Ishikawa (cell line): Measurements from ENCODE around the gene ECSCR.

Source experiments
- CEBPB ChIP-seq: IDR thresholded peaks from 2 replicates; pipeline ENCODE4 v1.6.1; 2012
- CREB1 ChIP-seq: IDR thresholded peaks from 2 replicates; pipeline ENCODE4 v1.6.1; 2012; ENCODE audit warnings: low read depth
- EGR1 ChIP-seq: IDR thresholded peaks from 2 replicates; pipeline ENCODE4 v1.6.1; 2012
- EP300 ChIP-seq: IDR thresholded peaks from 2 replicates; pipeline ENCODE4 v1.6.1; 2012; ENCODE audit warnings: borderline replicate concordance
- FOXM1 ChIP-seq: IDR thresholded peaks from 2 replicates; pipeline ENCODE4 v1.6.1; 2012; ENCODE audit warnings: low read depth, borderline replicate concordance
- NFIC ChIP-seq: IDR thresholded peaks from 2 replicates; pipeline ENCODE4 v1.6.1; 2012
- RAD21 ChIP-seq: IDR thresholded peaks from 2 replicates; pipeline ENCODE4 v1.6.1; 2012; ENCODE audit warnings: low read depth
- TAF1 ChIP-seq: IDR thresholded peaks from 2 replicates; pipeline ENCODE4 v1.6.1; 2012; ENCODE audit warnings: low read depth, mild to moderate bottlenecking
- TCF12 ChIP-seq: IDR thresholded peaks from 2 replicates; pipeline ENCODE4 v1.6.1; 2012; ENCODE audit warnings: low read depth
- TEAD4 ChIP-seq: IDR thresholded peaks from 2 replicates; pipeline ENCODE4 v1.6.1; 2012
- YY1 ChIP-seq: IDR thresholded peaks from 2 replicates; pipeline ENCODE4 v1.6.1; 2012; ENCODE audit warnings: low read depth
- ZBTB7A ChIP-seq: IDR thresholded peaks from 2 replicates; pipeline ENCODE4 v1.6.1; 2012; ENCODE audit warnings: low read depth
- TF ChIP-seq, protein P1 (sequence below): IDR thresholded peaks from 2 replicates; pipeline ENCODE4 v1.6.1; 2012
- TF ChIP-seq, protein P2 (sequence below): IDR thresholded peaks from 2 replicates; pipeline ENCODE4 v1.6.1; 2012
- TF ChIP-seq, protein P3 (sequence below): IDR thresholded peaks from 2 replicates; pipeline ENCODE4 v1.6.1; 2012; ENCODE audit warnings: low read depth, mild to moderate bottlenecking

Gene ECSCR

DNA sequence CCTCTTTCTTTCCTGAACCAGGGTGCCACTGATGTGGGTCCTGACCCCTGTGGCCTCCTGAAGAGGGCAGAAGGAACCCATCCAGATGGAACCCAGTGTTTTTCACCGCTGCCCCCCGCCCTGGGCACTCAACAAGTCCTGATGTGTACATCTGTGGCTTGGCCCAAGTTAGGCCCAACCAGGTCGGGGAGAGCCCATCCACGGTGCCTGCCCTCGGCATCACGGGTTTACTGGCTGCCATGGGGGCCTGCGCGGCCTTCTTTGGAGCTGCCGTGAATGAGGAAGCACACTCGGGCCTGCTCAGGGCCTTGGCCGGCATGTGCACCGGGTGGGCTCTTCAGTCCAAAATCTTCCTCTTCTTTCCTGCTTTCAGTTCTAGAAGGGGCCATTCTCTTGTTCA, 5.8 kb downstream of the ECSCR start:
- TF ChIP-seq, protein P1, sequence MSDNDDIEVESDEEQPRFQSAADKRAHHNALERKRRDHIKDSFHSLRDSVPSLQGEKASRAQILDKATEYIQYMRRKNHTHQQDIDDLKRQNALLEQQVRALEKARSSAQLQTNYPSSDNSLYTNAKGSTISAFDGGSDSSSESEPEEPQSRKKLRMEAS: no peak
- TF ChIP-seq NFIC (no peak), RAD21 (no peak), EP300 (no peak), CEBPB (no peak), TEAD4 (no peak)

DNA sequence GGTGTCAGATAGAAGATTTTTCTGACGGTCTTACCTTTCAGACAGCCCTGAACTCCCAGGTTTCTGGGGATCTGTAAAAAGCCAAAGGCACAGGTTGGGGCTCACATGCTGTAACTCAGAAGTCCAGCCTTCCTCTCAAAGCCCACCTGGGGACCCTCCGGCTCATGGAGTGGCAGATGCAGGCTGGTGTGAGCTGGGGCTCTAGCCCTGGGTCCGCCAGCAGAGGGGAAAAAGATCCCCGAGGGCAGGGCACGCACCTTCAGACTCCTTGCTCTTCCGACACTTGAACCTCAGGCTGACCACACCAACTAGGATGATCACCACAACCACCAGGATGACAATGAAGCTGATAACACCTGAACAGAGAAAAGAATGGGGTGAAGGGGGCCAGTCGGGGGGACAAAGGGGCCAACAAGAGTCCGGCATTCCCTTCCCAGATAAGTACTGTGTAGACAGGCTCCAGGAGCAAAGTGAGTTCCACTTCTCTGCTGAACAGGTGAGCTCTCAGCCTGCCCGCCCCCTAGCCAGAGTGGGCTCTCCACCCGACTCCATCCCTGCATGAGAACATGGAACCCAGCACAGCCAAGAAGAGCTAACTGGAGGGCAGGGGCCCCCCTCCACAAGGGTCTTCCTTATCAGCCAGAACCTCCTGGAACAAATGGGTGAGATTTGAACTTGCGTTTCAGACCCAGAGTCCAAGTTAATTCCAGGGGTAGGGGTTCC, 7.8 kb downstream of the ECSCR start:
- TF ChIP-seq ZBTB7A (no peak), EP300 (no peak), EGR1 (no peak)

DNA sequence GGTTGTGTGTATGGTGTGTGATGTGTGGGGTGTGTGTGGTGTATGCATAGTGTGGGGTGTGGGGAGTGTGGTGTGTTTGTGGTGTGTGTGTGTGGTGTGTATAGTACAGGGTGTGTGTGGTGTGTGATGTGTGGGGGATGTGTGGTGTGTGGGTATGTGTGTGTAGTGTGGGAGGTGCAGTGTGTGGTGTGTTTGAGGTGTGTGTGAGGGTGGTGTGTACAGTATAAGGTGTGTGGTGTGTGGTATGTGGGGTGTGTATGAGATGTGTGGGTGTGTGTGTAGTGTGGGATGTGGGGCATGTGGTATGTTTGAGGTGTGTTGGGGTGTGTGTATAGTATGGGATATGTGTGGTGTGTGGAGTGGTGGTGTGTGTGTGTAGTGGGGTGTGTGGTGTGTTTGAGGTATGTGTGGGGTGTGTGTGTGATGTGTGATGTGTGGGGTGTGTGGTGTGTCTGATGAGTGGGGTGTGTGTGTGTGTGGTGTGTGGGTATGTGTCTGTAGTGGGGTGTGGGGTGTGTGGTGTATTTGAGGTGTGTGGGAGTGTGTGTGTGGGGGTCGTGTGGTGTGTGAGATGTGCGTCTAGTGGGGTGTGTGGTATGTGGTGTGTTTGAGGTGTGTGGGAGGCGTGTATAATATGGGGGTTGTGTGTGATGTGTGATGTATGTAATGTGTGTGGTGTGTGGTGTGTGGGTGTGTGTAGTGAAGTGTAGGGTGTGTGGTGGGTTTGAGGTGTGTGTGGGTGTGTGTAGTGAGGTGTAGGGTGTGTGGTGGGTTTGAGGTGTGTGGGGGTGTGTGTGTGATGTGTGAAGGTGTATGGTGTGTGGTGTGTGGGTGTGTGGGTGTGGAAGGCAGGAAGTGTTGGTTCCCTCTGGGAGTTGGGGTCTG, 8.6 kb downstream of the ECSCR start:
- TF ChIP-seq, protein P1: no peak
- TF ChIP-seq CREB1 (no peak), ZBTB7A (no peak)

DNA sequence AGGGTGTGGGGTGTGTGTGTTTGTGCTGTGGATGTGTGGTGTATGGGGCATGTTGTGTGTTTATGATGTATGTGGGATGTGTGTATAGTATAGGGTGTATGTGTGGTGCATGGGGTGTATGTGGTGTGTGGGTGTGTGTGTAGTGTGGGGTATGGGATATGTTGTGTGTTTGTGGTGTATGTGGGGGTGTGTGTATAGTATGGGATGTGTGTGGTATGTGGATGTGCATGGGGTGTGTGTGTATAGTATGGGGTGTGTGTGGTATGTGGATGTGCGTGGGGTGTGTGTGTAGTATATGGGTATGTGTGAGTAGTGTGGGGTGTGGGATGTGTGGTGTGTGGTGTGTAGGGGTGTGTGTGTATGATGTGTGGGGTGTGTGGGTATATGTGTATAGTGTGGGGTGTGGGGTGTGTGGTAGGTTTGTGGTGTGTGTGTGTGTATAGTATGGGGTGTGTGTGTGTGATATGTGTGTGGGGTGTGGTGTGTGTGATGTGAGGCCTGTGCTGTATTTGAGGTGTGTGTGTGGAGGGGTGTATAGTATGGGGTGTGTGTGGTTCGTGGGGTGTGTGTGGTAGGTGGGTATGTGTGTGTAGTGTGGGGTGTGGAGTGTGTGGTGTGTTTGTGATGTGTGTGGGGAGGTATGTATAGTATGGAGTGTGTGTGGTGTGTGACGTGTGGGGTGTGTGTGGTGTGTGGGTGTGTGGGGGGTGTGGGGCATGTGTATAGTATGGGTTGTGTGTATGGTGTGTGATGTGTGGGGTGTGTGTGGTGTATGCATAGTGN, 10.5 kb downstream of the ECSCR start:
- TF ChIP-seq TCF12 (no peak), CEBPB (no peak), EGR1 (no peak), EP300 (no peak), RAD21 (no peak), TAF1 (no peak), ZBTB7A (no peak), TEAD4 (no peak), YY1 (no peak), FOXM1 (no peak), CREB1 (no peak), NFIC (no peak)
- TF ChIP-seq, protein P1: no peak
- TF ChIP-seq, protein P2, sequence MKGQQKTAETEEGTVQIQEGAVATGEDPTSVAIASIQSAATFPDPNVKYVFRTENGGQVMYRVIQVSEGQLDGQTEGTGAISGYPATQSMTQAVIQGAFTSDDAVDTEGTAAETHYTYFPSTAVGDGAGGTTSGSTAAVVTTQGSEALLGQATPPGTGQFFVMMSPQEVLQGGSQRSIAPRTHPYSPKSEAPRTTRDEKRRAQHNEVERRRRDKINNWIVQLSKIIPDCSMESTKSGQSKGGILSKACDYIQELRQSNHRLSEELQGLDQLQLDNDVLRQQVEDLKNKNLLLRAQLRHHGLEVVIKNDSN: no peak
- TF ChIP-seq, protein P3, sequence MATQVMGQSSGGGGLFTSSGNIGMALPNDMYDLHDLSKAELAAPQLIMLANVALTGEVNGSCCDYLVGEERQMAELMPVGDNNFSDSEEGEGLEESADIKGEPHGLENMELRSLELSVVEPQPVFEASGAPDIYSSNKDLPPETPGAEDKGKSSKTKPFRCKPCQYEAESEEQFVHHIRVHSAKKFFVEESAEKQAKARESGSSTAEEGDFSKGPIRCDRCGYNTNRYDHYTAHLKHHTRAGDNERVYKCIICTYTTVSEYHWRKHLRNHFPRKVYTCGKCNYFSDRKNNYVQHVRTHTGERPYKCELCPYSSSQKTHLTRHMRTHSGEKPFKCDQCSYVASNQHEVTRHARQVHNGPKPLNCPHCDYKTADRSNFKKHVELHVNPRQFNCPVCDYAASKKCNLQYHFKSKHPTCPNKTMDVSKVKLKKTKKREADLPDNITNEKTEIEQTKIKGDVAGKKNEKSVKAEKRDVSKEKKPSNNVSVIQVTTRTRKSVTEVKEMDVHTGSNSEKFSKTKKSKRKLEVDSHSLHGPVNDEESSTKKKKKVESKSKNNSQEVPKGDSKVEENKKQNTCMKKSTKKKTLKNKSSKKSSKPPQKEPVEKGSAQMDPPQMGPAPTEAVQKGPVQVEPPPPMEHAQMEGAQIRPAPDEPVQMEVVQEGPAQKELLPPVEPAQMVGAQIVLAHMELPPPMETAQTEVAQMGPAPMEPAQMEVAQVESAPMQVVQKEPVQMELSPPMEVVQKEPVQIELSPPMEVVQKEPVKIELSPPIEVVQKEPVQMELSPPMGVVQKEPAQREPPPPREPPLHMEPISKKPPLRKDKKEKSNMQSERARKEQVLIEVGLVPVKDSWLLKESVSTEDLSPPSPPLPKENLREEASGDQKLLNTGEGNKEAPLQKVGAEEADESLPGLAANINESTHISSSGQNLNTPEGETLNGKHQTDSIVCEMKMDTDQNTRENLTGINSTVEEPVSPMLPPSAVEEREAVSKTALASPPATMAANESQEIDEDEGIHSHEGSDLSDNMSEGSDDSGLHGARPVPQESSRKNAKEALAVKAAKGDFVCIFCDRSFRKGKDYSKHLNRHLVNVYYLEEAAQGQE: no peak

DNA sequence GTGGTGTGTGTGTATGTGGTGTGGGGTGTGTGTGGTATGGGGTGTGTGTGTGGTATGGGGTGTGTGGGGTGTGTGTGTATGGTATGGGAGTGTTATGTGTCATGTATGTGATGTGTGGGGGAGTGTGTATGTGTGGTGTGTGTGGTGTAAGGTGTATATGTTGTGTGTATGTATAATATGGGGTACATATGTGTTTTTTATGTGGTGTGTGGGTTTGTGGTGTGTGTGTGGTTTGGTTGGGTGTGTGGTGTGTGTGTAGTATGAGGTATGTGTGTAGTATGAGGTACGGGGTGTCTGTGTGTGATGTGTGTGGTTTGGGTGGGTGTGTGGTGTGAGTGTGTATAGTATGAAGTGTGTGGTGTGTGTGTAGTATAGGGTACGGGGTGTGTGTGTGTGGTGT, 11.4 kb downstream of the ECSCR start:
- TF ChIP-seq, protein P3: no peak
- TF ChIP-seq NFIC: no peak
- no peak for TF ChIP-seq ZBTB7A
- no peak for TF ChIP-seq TAF1
- TF ChIP-seq CEBPB: no peak
- no peak for TF ChIP-seq RAD21
- TF ChIP-seq YY1: no peak
- TF ChIP-seq, protein P1: no peak
- TF ChIP-seq, protein P2: no peak
- TF ChIP-seq TEAD4: no peak
- TF ChIP-seq TCF12: no peak
- no peak for TF ChIP-seq FOXM1
- TF ChIP-seq EP300: no peak
- no peak for TF ChIP-seq EGR1
